H9 (cell line): ENCODE data around the gene STARD8. TPM values are rescaled to one million over a fixed set of nuclear protein-coding genes. Genes with fewer than 3 reads are reported as not detected.

Experiments used
- DNase-seq: peaks from one replicate; pipeline ENCODE4 v3.0.0-alpha.2; 2017
- H2AFZ ChIP-seq: one replicate; pipeline ENCODE4 v1.6.1; 2013; ENCODE audit warnings: mild to moderate bottlenecking, low read length, control low read depth, moderate library complexity
- H2AK5ac ChIP-seq: 2 replicates; pipeline ENCODE4 v1.6.1; 2013; ENCODE audit warnings: low read length, control low read depth, mixed read lengths; ENCODE audit not compliant: insufficient read length
- H2BK120ac ChIP-seq: one replicate; pipeline ENCODE4 v1.6.1; 2013; ENCODE audit warnings: low read depth, mild to moderate bottlenecking, low read length, control low read depth, inconsistent platforms; ENCODE audit not compliant: poor library complexity, severe bottlenecking
- H2BK12ac ChIP-seq: 2 replicates; pipeline ENCODE4 v1.6.1; 2013; ENCODE audit warnings: low read length, control low read depth, mixed read lengths, low read depth; ENCODE audit not compliant: insufficient read length
- H2BK15ac ChIP-seq: 2 replicates; pipeline ENCODE4 v1.6.1; 2013; ENCODE audit warnings: low read depth, low read length, control low read depth
- H2BK20ac ChIP-seq: one replicate; pipeline ENCODE4 v1.6.1; 2013; ENCODE audit warnings: low read depth, mild to moderate bottlenecking, low read length, control low read depth, inconsistent platforms; ENCODE audit not compliant: poor library complexity, severe bottlenecking
- H2BK5ac ChIP-seq: 2 replicates; pipeline ENCODE4 v1.6.1; 2013; ENCODE audit warnings: low read length, control low read depth, mixed read lengths; ENCODE audit not compliant: insufficient read length
- H3K14ac ChIP-seq: 2 replicates; pipeline ENCODE4 v1.6.1; 2013; ENCODE audit warnings: low read length, control low read depth; ENCODE audit not compliant: insufficient read depth
- H3K18ac ChIP-seq: 2 replicates; pipeline ENCODE4 v1.6.1; 2013; ENCODE audit warnings: low read depth, mild to moderate bottlenecking, mixed read lengths, low read length, control low read depth; ENCODE audit not compliant: insufficient read length
- H3K23ac ChIP-seq: 2 replicates; pipeline ENCODE4 v1.6.1; 2013; ENCODE audit warnings: low read length, control low read depth, mixed read lengths, low read depth; ENCODE audit not compliant: insufficient read length
- H3K23me2 ChIP-seq: 2 replicates; pipeline ENCODE4 v1.6.1; 2013; ENCODE audit warnings: low read depth, mild to moderate bottlenecking, mixed read lengths, low read length, control low read depth; ENCODE audit not compliant: insufficient read length, poor library complexity, severe bottlenecking
- H3K27ac ChIP-seq: 2 replicates; pipeline ENCODE4 v1.5.1; 2013; ENCODE audit warnings: low read length, control low read depth, mixed read lengths, low read depth; ENCODE audit not compliant: insufficient read length
- H3K27me3 ChIP-seq: 2 replicates; pipeline ENCODE4 v1.6.1; 2013; ENCODE audit warnings: low read length, control low read depth, inconsistent platforms; ENCODE audit not compliant: insufficient read depth
- H3K4ac ChIP-seq: 2 replicates; pipeline ENCODE4 v1.6.1; 2013; ENCODE audit warnings: low read depth, mild to moderate bottlenecking, control low read depth, inconsistent platforms, low read length, moderate library complexity
- H3K4me1 ChIP-seq: 2 replicates; pipeline ENCODE4 v1.6.1; 2013; ENCODE audit warnings: low read length, control low read depth, inconsistent platforms; ENCODE audit not compliant: insufficient read depth
- H3K4me2 ChIP-seq: 2 replicates; pipeline ENCODE4 v1.6.1; 2013; ENCODE audit warnings: low read length, control low read depth, mixed read lengths; ENCODE audit not compliant: insufficient read length, insufficient read depth
- H3K56ac ChIP-seq: 2 replicates; pipeline ENCODE4 v1.6.1; 2013; ENCODE audit warnings: low read depth, mild to moderate bottlenecking, mixed read lengths, low read length, control low read depth; ENCODE audit not compliant: insufficient read length
- H3K79me1 ChIP-seq: 2 replicates; pipeline ENCODE4 v1.6.1; 2013; ENCODE audit warnings: low read depth, mild to moderate bottlenecking, moderate library complexity, low read length, control low read depth, inconsistent platforms; ENCODE audit not compliant: insufficient read depth, poor library complexity, severe bottlenecking
- H3K79me2 ChIP-seq: 2 replicates; pipeline ENCODE4 v1.6.1; 2013; ENCODE audit warnings: low read length, control low read depth, inconsistent platforms; ENCODE audit not compliant: insufficient read depth
- H3K9ac ChIP-seq: 2 replicates; pipeline ENCODE4 v1.6.1; 2013; ENCODE audit warnings: low read length, control low read depth, mixed read lengths; ENCODE audit not compliant: insufficient read length; ENCODE audit errors: extremely low read depth
- H3K9me3 ChIP-seq: one replicate; pipeline ENCODE4 v1.6.1; 2013; ENCODE audit warnings: low read depth, low read length, inconsistent platforms; ENCODE audit not compliant: control insufficient read depth
- H3T11ph ChIP-seq: one replicate; pipeline ENCODE4 v1.6.1; 2013; ENCODE audit warnings: mild to moderate bottlenecking, low read length, control low read depth, inconsistent platforms
- H4K20me1 ChIP-seq: one replicate; pipeline ENCODE4 v1.6.1; 2013; ENCODE audit not compliant: control insufficient read depth, insufficient read length, insufficient read depth
- H4K5ac ChIP-seq: 2 replicates; pipeline ENCODE4 v1.6.1; 2013; ENCODE audit warnings: low read depth, mild to moderate bottlenecking, mixed read lengths, low read length, control low read depth; ENCODE audit not compliant: insufficient read length
- H4K8ac ChIP-seq: replicated peaks from 2 replicates; pipeline ENCODE4 v1.6.1; 2013; ENCODE audit warnings: low read length, control low read depth, mixed read lengths, low read depth; ENCODE audit not compliant: insufficient read length
- H4K91ac ChIP-seq: 2 replicates; pipeline ENCODE4 v1.6.1; 2013; ENCODE audit warnings: low read depth, mild to moderate bottlenecking, moderate library complexity, mixed read lengths, low read length, control low read depth; ENCODE audit not compliant: insufficient read length
- H3K27ac Mint-ChIP-seq, 3 experiments: 2 replicates in 2 of 3; 3 replicates in 1 of 3; pipeline ENCODE4 v1.8.0; 2020 to 2021; ENCODE audit warnings: mixed read lengths in 3 of 3, mild to moderate bottlenecking in 1 of 3, moderate library complexity in 1 of 3
- H3K27me3 Mint-ChIP-seq: 2 replicates; pipeline ENCODE4 v1.8.0; 2021; ENCODE audit warnings: low read depth, mild to moderate bottlenecking, moderate library complexity, mixed read lengths
- H3K36me3 Mint-ChIP-seq, 3 experiments: 2 replicates in 2 of 3; 3 replicates in 1 of 3; pipeline ENCODE4 v1.8.0; 2020 to 2021; ENCODE audit warnings: low read depth in 3 of 3, mixed read lengths in 3 of 3; ENCODE audit not compliant: insufficient read depth in 1 of 3
- H3K4me1 Mint-ChIP-seq, 2 experiments: 2 replicates each; pipeline ENCODE4 v1.8.0; 2020; ENCODE audit warnings: mixed read lengths in 2 of 2
- H3K4me3 Mint-ChIP-seq, 2 experiments: 2 replicates in 1 of 2; 3 replicates in 1 of 2; pipeline ENCODE4 v1.8.0; 2020 to 2021; ENCODE audit warnings: mild to moderate bottlenecking in 2 of 2, mixed read lengths in 2 of 2, moderate library complexity in 1 of 2
- H3K9me3 Mint-ChIP-seq, 2 experiments: 2 replicates in 1 of 2; 3 replicates in 1 of 2; pipeline ENCODE4 v1.8.0; 2020; ENCODE audit warnings: mild to moderate bottlenecking in 2 of 2, mixed read lengths in 2 of 2, moderate library complexity in 1 of 2
- WGBS: extraction: QIAGEN DNeasy Blood & Tissue Kit; methylation state at CpG from one replicate; pipeline ENCODE4 v1.1.7; 2013; ENCODE audit warnings: missing lambda C conversion rate, low lambda C conversion rate, mixed read lengths; ENCODE audit not compliant: insufficient read length; ENCODE audit errors: extremely low coverage; 5-methylcytosine and 5-hydroxymethylcytosine counted together
- total RNA-seq: library from RNA; stranded (reverse); gene quantifications from 2 replicates; pipeline ENCODE4 v1.2.1, GENCODE V29; 2021
- TF ChIP-seq, protein P1 (sequence below): fragments of 200-600 bp; sonication (generic); conservative IDR thresholded peaks from 3 replicates; pipeline ENCODE4 v1.8.0; 2021; ENCODE audit warnings: antibody characterized with exemption, mild to moderate bottlenecking

STARD8 gene
- total RNA-seq, 1 experiment from 2014 or later = 0.52 TPM

DNA sequence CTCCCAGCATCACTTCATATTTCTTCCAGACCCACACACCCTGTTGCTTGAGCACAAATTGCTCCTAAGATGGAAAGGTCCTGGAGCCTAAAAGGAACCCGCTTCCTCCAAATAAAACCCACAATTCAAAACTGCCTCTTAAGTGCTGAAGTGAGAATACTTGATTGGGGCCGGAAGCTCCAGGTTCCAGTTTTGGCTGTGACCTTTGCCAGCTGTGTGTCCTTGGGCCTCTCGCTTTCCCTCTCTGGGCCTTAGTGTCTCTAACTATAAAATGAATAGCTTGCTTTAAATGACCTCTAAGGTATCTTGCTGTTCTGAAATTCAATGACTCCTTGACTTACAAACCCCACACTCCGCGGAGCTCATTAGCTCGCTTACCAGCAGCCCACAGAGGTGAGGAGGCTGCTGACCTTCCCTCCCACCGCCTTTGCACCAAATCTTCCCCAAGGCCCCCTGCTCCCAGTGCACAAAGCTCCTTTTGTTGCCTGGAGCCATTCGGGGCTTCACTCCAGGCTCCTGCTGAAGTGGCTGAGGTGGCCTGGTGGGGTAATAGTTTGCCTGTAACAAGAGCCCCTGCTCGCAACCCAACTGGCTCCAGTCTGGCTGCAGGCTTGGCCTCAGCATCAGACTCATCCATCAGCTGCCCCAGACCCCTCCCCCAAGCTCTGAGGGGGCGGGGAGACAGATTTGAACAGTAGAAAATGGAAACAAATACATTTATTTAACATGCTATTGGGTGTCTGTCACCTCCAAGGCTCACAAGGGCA, 21.8 kb downstream of the STARD8 start:
- Histone ChIP-seq H3K9me3 (peaks cover 39% of the 10 kb centered on the region), H3T11ph (no peak overlapping the region), H3K9ac (no peak overlapping the region), H4K5ac (no peak overlapping the region), H3K79me1 (no peaks in the 10 kb centered on the region), H3K56ac (no peak overlapping the region), H2BK20ac (no peak overlapping the region), H3K27me3 (no peaks in the 10 kb centered on the region), H2AK5ac (no peak overlapping the region), H3K14ac (no peak overlapping the region), H2BK5ac (no peak overlapping the region), H3K23ac (no peak overlapping the region), H3K79me2 (no peaks in the 10 kb centered on the region), H2BK12ac (no peak overlapping the region), H3K4me1 (peaks cover 9% of the 10 kb centered on the region; the same call in 1 of the 2 replicates), H2AFZ (no peak overlapping the region), H3K4ac (no peak overlapping the region), H3K18ac (no peak overlapping the region), H3K27ac (no peak overlapping the region), H3K23me2 (no peaks in the 10 kb centered on the region), H2BK15ac (no peak overlapping the region), H2BK120ac (no peak overlapping the region), H3K4me2 (no peak overlapping the region), H4K20me1 (no peaks in the 10 kb centered on the region), H4K91ac (no peak overlapping the region), H4K8ac (no peak overlapping the region)
- no peak for DNase-seq
- H3K36me3 Mint-ChIP-seq = peaks cover 0 to 7% (median 2%) of the 10 kb centered on the region in 3 experiments; a peak in 2 of 7 replicates
- WGBS = no CpG with 5 or more reads among the region's 10 CpGs
- peak overlapping the region in 1 of 3 experiments; percentile 72; a peak in 2 of 7 replicates for H3K27ac Mint-ChIP-seq
- H3K9me3 Mint-ChIP-seq = peaks cover 73 to 79% of the 10 kb centered on the region in 2 experiments
- peaks cover 26% of the 10 kb centered on the region in 2 experiments for H3K4me1 Mint-ChIP-seq
- TF ChIP-seq, protein P1, sequence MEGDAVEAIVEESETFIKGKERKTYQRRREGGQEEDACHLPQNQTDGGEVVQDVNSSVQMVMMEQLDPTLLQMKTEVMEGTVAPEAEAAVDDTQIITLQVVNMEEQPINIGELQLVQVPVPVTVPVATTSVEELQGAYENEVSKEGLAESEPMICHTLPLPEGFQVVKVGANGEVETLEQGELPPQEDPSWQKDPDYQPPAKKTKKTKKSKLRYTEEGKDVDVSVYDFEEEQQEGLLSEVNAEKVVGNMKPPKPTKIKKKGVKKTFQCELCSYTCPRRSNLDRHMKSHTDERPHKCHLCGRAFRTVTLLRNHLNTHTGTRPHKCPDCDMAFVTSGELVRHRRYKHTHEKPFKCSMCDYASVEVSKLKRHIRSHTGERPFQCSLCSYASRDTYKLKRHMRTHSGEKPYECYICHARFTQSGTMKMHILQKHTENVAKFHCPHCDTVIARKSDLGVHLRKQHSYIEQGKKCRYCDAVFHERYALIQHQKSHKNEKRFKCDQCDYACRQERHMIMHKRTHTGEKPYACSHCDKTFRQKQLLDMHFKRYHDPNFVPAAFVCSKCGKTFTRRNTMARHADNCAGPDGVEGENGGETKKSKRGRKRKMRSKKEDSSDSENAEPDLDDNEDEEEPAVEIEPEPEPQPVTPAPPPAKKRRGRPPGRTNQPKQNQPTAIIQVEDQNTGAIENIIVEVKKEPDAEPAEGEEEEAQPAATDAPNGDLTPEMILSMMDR = no peak
- H3K27me3 Mint-ChIP-seq = no peaks in the 10 kb centered on the region; the same call in 1 of the 2 replicates
- no peak overlapping the region; a peak in 1 of 5 replicates for H3K4me3 Mint-ChIP-seq
